Stimulated activated CD8-positive, alpha-beta memory T cell treated with anti-CD3 and anti-CD28 coated beads, Interleukin-4, amount 100 ng/mL, for 24 hours (primary cell): ENCODE measurements around the gene SLX9.

Source experiments
- DNase-seq: peaks from one replicate; pipeline ENCODE4 v3.0.0-alpha.2; 2020; ENCODE audit warnings: low read depth

The SLX9 gene

DNA sequence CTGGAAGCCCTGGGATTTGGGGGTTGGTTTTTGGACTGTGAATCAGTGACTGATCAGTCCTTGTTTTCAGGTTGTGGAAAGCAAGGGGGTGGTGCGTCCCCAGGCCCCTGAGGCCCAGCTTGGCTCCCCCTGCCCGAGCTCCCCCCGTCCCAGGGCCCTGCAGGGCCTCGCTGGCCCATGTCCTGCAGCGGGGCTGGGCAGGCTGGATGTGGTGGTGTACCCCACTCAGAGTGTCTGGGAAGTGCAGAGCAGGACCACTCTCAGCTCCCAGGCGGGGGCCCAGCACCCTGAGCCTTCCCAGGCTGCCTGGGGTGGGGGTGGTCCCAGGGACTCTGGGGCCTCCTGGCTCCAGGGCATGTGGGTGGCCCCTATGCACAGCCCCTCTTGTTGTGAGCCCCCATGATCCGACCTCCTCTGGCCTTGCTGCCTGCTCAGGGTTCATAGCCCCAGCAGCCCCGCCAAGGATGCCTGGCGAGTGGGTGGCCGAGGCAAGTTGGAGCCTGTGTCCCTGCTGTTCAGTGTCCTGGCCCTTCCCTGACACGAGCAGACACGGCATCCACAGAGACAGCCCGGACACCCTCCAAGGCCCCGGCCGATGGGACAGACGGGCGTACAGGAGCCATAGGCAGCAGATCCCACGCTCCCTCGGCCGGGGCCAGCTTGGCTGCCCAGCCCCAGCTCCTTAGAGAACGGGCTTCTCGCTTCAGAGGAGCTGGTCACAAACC lies 37.9 kb downstream of the SLX9 start:
- no peak for DNase-seq

DNA sequence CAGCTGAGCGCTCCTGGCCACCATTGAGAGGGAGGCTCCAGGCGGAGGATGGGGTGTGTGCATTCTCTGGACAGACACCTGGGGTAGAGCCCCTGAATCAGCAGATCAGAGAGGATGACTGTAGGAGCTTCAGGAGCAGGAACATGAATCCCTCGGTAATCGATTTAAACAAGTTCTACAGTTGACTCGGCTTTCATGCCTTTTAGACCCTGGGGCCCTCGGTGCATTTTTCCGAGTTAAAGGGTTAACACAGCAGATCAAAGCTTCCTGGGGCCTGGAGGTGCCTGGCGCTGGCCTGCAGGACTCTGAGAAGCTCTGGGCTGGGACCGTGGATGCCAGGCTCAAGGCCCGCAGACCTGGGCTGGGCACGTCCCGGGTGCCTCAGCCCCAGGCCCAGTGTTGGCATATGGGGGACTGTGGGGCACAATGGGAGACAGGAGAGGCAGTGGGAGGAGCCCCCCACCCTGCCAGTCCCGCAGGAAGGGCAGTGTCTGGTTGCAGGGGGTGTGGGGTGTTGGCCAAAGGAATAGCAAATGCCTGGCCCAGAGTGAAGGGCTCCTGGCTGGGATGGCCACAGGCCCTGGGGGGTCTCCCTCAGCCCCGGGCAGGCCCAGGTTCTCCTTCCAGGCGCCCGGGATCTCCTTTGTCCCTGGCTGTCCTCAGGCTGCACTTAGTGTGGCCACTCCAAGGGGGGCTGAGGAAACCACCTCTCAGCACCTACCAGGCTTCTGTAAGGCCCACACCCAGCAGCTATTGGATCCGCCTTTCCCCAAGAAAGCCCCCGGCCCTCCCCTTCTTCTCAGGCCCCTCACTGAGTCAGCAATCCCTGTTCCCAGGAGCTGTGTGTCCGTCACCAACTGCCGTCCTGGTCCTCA lies 40.1 kb downstream of the SLX9 start:
- DNase-seq = no peak

DNA sequence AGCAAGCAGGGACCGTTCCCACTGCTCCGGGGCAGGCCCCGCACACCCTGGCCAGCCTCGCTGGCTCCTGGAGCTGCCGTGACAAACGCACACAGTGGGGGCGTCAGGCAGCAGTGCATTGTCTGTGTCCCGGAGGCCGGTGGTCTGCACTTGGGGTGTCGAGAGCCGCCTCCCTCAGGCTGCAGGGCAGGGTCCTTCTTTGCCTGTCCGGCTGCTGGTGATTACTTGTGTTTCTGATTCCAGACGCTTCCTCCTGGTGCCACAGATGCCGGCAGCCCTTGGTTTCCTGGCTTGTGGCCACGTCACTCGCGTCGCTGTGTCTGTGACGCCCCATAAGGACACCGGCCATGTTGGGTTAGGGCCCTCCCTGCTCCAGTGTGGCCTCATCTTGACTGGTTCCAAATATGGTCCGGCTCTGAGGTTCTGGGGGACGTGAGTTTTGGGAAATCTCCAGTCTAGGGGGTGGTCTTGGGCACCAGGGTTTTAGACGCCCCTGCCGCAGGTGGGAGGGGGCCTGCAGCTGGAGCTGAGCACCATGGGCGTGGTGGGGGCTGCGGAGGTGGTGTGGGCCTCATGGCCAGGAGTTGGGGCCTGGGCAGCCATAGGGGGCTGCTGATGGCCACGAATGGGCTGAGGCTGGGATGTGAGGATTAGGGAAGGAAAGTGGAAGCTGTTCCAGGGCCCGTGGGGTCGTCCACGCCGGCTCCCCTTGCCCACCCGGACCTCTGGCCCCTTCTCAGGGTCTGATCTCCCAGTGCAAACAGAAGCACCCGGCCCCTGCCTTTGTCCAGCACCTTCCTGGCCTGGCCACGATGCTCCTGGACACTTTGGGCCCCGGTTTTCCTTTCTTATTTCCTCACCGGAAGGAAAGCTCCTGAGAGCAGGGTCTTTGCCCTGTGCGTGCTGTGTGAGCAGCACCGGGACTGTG lies 41.0 kb downstream of the SLX9 start:
- no peak for DNase-seq

DNA sequence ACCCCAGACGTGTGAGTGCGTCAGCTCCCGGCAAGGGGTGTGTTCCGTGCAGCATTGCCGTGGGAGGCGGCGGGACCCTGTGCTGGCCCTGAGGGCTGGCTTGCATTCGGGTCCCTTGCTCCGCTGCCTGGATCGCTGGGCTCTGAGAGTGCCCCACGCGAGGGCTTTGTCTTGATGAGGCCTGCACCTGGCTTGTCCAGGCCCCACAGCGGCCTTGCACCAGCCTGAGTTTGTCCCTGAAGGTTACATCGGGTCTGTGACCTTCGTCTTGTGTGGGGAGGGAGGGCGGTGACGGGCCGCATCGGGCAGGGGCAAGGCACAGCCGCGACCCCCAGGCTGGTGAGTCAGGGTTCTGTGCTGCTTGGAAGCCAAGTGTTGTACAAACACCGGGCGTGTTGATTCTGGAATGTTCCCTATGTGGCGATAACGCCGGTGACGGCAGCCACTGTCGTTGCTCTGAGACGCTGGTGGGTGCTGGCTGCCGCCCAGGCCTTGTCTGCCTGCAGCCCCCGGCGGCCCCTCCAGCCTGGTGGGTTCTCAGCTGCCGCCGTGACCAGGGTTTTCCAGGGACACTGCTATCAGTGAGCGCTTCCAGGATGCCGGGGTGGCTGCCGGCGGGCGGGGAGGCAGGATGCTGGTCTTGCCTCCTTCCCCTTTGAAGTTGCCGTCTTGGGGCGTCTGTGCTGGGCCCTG lies 42.9 kb downstream of the SLX9 start:
- no peak for DNase-seq

DNA sequence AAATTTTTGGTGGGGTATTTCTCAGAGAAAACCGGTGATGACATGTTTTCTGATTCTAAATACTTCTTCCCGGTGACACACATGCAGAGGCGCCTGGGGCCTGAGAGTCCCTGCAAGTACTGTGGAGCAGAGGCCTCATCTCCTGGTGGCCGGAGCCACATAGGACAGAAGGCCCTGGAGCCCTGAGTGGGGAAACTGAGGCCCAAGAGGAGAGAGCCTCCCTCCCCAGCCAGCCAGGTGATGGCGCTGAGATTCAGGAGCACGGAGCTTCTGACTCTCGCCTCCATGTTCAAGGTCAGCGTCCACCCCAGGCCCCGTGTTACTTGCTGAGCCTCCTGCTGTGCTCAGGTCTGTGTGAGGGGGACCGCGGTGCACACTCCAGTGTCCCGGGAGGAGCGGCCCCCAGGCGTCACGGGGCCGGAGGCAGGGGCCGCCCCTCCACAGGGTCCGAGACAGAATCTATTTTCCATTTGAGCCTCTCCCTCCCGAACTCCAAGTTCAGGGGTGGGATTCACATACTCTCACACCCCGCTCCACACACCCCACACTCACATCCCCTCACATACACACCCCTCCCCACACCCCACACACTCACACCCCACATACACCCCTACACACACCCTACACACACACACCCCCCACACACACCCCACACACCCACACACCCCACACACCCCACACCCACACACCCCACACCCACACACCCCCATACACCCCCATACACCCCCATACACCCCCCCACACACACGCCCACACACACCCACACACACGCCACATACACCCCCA lies 43.8 kb downstream of the SLX9 start:
- no peak for DNase-seq

DNA sequence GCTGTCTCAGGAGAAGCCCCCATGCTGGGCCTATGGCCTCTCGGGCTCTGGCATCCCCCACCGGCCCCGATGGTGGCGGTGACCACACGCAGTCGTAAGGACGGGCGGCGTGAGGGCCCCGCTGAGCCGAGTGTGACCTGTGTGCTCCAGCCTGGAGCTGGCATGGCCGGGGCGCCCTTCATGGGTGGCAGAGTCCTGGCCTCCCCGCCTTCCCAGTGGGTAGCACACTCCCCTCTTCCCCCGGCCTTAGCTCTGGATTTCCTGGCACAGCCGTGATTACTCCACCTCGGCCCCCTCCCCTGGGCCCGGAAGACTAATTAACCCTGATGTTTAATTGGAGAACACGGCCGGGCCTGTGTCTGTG lies 44.6 kb downstream of the SLX9 start:
- no peak for DNase-seq

DNA sequence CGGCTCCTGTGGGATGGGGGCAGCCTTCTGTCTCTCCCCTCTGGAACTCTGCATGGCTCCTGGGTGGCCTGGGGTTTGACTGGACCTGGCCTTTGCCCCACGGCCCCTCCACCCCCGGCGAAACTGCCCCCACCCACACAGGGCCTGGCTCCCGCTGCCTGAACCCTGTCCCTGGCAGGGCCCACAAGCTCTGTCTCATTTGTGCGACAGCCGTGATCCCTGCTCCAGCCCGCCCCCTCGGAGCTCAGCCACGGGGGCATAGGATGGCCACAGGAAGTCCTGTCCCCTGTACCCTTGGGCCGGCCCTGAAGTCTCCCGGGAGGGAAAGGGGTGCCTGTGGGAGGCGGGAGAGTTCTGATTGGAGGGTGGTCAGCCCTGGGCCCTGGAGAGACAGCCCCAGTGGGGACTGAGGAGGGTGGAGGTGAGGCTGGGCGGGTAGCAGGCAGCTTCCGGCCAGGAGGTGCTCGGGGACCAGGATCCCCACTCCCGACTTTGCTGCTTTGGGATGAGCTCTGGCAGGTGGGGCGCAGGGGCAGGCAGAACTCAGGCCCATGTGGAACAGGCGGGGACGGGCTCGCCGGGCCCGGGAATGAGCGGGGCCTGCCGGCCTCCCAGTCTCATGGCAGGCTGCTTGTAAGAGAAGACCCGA lies 45.1 kb downstream of the SLX9 start:
- DNase-seq = no peak

DNA sequence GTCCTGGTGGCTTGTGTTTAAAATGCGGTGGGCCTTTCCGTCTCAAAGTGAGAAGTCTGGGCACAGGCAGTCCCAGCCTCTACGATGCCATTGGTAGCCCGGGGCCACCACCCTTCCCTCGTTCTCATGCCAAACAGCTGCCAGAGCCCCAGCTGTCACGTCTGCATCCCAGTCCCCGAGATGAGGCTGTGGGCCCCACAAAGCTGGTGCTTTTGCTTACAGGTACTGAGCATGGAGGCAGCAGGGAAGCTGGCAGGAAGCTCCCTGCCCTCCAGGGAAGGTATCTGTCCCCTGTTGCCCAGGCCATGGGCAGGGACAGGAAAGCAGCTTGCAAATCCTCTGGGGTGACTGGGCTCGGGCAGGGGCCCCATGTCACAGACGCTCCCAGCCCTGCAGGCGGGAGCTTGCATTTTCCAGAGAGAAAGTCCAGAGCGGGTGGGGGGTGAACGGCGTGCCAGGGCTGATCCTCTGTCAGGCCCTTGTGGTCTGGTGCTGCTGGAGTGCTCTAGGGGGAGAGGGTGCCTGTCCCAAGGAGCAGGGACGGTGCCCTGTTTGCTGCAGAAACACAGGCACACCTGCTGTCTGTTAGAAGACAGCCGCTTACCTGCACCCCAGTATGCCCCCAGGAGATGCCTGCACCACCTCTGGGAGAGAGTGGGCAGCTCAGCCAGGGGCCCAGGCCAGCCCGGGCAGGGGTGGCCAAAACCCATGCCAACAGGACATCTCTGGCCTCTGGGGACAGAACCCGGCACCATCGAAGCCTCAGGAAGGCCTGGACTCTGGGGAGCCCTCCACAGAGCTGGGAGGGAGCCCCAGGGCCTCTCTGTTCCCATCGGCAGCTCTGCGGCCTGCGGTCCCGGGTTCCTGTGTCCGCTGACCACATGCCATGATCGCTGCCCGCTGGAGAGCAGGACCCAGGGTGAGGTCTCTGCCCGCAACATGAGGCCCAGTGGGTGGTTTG lies 45.9 kb downstream of the SLX9 start:
- DNase-seq = no peak

DNA sequence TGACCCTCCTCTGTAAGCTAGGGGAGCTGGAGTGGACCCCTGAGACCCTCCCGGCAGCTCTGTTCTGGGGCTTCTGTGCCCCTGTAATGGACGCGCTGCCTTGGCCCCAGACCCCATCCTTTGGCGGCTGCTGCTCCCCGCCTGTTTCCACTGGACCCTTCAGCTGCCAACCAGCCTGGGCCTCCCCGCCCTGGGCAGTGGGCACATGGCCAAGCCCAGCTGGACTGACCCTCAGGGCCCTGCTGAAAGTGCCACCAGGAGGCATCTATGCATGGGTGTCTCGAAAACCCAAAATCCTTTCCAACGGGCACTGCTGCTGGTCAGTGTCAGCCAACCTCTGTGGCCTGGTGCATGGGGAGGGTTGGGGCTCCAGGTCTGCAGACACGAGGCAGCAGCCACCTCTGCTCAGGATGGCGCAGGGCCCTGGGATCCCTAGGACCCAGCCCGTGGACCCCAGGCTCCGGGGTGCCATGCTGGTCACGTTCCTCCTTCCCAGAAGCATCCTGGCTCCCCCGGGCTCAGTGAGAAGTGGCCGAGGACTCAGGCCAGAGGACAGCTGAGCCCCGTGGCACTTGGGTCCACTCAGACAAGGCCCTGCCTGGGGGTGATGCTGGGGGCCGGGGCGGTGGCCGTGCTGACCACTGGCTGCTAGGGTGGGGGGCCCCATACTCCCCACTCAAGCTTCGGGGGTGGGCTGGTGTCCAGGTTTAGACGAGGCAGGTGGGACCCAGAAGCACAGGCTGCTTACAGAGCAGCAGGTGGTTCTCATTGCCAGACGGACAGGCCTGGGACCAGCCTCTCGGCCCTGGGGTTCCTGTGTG lies 46.9 kb downstream of the SLX9 start:
- DNase-seq = no peak

DNA sequence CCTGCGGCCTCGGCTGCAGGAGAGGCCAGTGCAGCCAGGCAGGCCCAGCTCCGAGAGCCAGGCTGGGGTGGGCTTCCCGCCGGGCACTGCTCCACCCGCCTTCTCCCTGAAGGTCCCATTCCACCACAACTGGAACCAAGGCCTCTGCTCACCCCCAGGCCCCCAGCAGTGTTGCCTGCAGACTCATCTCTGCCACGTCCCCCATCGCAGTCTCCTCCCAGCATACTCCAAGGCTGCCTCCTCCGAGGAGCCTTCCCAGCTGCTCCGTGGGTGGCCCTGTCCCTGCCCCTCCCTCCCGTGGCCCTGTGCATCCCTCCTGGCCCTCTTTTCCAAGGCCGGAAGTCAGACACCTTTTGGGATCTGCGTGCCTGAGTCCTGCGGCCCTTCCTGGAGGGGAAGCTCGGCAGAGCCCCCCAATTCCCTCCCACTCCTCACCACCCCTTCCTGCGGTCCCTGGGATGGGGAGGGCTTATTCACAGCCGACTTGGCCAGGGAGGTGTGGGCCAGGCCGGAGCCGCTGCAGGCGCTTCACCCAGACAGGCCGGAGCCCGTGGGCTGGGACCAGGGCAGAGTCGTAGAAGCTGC lies 47.6 kb downstream of the SLX9 start:
- no peak for DNase-seq

DNA sequence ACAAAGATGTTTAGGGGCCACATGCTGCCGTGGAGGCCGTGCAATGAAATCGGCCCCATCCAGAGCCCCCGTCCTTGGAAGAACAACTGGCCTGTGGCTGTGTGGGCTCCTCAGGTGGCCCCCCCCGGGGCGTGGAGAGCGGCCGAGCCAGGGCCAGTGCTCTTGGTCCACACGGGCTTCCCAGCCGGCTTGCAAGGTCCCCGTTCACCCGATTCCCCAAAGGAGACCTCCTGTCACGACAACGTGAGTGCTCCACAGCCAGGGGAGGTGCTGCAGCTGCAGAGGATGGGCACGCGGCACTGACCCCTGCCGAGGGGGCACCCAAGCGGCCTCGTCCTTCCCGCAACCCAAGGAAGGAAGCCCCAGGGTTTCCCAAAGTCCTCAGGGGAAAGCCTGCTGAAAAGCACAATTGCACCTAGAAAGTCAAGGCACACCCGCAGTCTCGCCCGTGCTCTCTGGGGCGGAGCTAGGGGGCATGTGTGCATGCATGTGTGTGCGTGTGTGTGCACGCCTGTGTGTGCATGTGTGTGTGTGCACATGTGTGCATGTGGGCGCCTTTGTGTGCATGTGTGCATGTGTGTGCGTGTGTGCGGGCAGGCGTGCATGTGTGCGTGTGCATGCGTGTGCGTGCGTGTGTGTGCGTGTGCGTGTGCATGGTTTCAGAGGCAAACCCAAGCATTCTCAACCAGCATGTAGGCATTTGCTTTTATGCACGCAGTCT lies 48.2 kb downstream of the SLX9 start:
- DNase-seq = no peak

DNA sequence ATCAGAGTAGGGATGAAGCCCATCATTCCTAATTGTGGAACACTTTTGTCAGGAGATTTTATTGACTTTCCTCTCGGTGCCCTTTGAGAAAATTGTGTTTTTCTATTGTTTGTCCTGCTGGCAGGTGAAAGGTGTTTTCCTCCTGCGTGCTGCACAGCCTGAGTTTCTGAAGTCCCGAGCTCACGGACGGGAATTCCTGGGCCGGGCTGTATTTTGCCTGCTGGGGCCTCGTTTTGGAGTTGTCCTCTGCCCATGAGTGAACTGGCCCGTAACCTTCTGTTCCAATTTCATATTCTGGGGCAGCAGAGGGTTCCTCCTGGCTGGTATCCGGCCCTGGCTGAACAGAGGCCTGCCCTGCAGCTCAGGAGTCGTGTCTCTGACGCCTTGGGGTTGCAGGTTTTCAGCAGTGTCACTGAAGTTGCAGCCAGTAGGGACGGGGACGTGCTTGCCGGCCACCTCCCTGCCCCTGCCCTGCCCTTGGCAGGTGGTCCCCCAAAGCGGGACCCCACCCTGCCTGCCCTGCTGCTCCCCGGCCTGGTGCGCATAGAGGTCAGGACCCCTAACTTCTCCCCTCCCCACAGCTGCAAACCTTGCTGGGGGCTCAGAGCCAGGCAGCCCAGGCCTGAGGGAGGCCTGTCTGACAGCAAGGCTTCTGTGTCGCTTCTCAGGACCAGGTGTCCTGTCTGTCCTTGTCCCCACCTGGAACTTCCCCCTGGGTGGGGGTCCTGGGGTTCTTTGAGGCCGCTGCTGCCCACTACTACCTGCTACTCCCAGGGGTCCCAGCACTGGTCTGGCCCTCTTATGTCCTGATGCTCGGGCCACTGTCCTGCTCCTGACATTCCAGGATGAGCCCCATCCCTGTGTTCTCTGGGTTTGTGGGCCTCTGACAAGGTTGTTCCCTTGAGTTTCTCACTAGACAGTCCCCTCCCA lies 49.0 kb downstream of the SLX9 start:
- DNase-seq = no peak

DNA sequence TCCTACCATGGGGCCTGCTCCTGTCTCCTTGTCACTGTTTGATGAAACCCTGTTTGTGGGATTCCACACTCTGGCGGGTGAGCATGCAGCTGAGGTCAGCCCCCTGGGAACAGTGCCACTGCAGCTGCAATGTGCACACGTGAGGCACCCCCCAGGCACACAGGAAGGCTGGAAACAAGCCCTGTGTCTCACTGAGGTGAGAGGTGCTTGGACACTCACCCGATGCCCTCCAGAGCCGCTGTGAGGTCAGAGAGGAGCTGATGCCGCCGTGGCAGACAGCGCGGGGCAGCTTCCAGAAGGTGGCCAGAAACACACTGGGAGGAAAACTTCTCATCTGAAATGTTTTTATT lies 49.7 kb downstream of the SLX9 start:
- no peak for DNase-seq

DNA sequence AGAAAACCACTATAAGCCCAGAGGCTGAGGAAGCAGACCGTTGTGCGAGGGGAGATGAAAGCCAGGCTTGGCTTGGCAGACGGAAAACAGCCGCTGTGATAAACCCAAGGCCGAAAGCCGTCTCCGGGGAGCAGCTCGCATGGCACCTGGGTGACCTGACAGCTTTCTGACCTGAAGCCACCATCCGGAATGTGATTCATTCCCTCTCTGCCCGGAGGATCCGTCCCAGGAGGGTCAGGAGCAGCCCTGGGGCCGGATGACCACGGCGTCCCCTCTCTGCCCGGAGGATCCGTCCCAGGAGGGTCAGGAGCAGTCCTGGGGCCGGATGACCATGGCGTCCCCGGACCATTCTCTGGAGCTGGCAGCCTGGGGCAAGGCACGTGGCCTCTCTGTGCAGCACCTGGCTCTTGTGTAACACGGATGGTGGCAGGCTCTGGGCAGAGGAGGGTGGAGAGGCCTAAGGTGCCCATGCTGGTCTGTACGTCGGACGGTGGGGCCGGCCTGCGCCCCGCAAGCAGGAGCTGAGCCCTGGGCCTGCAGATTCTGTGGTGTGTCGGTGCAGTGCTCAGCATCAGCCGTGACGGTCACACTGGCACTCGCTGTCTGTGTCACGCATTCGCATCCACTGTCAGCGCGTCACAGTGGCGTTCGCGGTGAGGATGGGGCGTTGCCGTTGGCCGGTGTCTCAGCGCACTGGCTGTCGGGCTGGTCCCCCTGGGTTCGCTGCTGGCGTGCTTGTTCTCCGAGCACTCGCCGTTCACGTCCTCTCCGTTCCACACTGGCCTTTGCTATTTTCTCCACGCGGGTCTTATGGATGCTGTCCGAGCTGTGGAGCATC lies 50.3 kb downstream of the SLX9 start:
- no peak for DNase-seq

DNA sequence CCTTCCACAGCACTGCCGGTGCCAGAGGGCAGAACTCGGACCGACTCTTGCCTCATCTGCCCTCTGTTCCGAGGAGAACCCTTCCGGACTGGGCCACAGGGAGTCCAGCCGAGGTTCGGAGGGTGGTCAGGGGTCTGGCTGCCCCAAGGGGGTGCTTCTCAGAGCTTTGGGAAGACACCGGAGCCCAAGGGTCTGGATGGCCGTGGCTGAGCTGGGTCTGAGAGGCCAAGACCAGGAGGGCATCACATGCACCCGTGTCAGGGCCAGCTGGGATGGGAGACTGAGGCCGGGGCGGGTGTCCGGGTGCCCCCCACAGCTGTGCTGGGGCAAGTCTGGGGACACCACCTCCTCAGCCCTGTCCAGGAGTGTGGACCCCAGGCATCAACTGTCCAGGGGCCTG lies 51.1 kb downstream of the SLX9 start:
- DNase-seq = no peak
